Peyer's patch (tissue), 4 donors: Measurements from ENCODE around the gene NAT16.

ENCODE experiments used
- POLR2A ChIP-seq, 2 donors: fragments of 450-650 bp; IDR thresholded peaks; one replicate each; pipeline ENCODE4 v1.5.1; 2017; ENCODE audit warnings: antibody characterized with exemption in 2 of 2, mild to moderate bottlenecking in 2 of 2, moderate library complexity in 2 of 2
- TF ChIP-seq, protein P1 (sequence below), 6 experiments: fragments of 450-650 bp in 4 of 6; fragments of 200-600 bp in 2 of 6; sonication (generic) in 1 of 6; IDR thresholded peaks; one replicate each; pipeline ENCODE4 v1.5.1; 2017 to 2019; ENCODE audit warnings: antibody characterized with exemption in 6 of 6, mild to moderate bottlenecking in 3 of 6, moderate library complexity in 1 of 6

GRCh38 chr7:101174322-101174854 lies 5.7 kb downstream of the NAT16 start:
- TF ChIP-seq, protein P1, sequence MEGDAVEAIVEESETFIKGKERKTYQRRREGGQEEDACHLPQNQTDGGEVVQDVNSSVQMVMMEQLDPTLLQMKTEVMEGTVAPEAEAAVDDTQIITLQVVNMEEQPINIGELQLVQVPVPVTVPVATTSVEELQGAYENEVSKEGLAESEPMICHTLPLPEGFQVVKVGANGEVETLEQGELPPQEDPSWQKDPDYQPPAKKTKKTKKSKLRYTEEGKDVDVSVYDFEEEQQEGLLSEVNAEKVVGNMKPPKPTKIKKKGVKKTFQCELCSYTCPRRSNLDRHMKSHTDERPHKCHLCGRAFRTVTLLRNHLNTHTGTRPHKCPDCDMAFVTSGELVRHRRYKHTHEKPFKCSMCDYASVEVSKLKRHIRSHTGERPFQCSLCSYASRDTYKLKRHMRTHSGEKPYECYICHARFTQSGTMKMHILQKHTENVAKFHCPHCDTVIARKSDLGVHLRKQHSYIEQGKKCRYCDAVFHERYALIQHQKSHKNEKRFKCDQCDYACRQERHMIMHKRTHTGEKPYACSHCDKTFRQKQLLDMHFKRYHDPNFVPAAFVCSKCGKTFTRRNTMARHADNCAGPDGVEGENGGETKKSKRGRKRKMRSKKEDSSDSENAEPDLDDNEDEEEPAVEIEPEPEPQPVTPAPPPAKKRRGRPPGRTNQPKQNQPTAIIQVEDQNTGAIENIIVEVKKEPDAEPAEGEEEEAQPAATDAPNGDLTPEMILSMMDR (IDR thresholded peaks at IDR 0.05): no peak
- TF ChIP-seq POLR2A (IDR thresholded peaks at IDR 0.05): no peak
